ENCODE measurements around the gene SORBS2.
A peak's percentile ranks its signal among the peaks of the same experiment; 100 is the strongest.

Gene SORBS2

GRCh38 chr4:185800266-185800945 lies 11.6 kb downstream of the SORBS2 start:
- DNase-seq (ENCODE audit: low read depth, low spot score) = no peak

DNA sequence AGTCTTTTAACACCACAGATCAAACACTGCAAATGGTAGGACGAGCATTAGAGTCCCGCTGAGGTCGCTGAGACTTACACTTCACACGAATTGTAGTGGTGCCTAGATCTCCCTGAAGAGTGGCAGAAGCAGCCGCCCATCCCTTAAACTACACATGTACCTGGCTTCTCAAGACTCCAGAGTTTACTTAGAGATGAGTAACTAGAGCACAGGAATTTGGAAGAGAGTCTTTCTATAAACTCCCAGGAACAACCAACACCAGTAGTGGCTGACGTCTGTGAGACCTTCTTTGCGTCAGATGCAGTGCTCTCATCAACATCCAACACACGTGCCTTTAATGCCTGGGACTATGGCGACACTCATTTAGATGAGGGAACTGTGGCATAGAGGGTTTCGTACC lies 12.6 kb downstream of the SORBS2 start:
- DNase-seq (ENCODE audit: low read depth, low spot score) = no peak

GRCh38 chr4:185797596-185798338 lies 14.2 kb downstream of the SORBS2 start:
- no peak for DNase-seq (ENCODE audit: low read depth, low spot score)

DNA sequence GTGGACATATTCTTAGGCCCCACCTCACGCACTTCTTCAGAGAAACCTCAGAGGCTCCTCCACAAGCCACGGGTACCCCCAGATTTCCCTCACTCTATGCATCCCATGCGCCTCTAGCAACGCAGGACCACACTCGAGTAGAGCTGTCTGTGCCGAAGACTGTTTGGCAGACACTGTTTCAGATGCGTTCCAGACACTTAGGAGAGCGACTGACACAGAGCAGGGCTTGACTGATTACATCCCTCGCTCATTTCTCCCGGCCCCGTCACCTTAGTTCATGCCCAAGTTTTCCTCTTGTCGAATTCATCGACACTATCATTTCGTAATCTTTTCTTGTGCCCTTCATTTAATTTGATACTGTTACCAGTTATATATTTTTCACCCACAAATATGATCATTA lies 15.0 kb downstream of the SORBS2 start:
- no peak for DNase-seq (ENCODE audit: low read depth, low spot score)

DNA sequence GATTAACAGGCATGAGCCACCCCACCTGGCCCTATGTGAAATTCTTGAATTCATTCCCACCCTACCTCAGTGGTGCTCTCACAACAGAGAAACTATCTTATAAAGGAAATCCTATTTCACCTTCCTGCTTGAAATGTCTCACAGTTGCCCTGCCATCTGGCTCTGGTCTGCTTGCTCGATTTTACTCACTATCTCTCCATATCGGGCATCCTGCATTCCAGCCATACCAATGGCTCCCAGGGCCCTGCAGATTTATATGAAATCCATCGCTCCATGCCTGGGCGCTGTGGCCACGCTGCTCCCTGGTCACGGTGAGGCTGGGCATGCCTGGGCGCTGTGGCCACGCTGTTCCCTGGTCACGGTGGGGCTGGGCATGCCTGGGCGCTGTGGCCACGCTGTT lies 15.8 kb downstream of the SORBS2 start:
- peak; percentile 26 for DNase-seq (ENCODE audit: low read depth, low spot score)

- no peak for DNase-seq (ENCODE audit: low read depth, low spot score)
Observed at GRCh38 chr4:185794637-185795036, 17.4 kb downstream of the SORBS2 start.

- DNase-seq (ENCODE audit: low read depth, low spot score) = no peak
Observed at GRCh38 chr4:185793716-185794115, 18.3 kb downstream of the SORBS2 start.

GRCh38 chr4:185793116-185793485 lies 18.9 kb downstream of the SORBS2 start:
- no peak for DNase-seq (ENCODE audit: low read depth, low spot score)

- DNase-seq (ENCODE audit: low read depth, low spot score) = no peak
Observed at GRCh38 chr4:185792384-185793115, 19.4 kb downstream of the SORBS2 start.

DNA sequence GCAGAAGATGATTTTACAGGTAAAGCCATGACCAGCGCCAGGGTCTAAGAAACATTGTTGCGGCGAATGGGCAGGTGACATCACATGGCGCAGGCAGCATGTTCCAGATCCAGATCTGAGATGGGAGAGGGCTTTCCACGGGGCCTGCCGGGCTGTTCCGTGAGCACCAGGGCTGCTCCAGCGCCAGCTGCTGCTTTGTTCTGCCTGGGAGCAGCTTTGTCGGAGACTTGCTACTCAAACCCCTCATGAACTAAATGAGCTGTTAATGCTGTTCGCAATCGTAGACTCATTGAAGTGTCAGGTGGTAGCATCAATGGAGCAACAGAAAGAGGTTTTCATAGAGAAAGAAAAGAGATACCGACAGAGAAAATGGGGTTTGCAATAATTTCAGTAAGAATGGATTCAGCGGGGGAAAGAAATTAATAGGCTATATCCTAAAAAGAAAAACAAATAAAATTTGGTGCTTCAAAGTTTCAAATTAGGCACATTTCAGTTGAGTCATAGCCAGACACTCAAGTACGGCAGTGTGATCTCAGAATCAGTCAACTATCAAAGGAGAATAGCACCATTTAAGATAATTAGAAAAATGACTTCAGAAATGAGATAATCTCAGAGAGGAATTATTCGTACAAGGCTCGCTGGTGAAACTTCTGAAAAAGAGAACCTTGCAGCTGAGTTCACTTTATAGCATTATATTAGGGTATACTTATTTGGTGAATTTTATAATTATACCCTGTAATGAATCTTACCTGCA lies 23.9 kb downstream of the SORBS2 start:
- no peak for DNase-seq (ENCODE audit: low read depth, low spot score)

- no peak for DNase-seq (ENCODE audit: low read depth, low spot score)
Observed at GRCh38 chr4:185786422-185786821, 25.6 kb downstream of the SORBS2 start.

DNA sequence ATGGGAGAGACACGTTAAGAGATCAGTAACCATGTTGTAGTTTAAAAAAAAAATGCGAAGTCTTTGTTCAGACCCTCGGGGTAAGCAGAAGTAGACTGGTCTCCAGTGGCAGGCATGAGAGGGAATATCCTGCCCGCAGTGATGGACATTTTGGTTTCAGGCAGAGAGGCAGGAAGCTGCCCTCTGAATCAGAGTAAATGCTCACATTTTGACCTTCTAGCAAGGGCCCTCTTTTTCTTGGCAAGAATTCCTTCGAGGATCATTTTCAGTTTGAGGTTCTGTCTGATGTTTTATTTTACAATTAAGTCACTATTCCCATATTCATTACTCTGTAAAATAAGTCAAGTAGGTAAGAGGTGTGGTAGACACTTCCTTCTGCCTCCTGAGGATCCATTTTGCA lies 28.4 kb downstream of the SORBS2 start:
- DNase-seq (ENCODE audit: low read depth, low spot score) = no peak

DNA sequence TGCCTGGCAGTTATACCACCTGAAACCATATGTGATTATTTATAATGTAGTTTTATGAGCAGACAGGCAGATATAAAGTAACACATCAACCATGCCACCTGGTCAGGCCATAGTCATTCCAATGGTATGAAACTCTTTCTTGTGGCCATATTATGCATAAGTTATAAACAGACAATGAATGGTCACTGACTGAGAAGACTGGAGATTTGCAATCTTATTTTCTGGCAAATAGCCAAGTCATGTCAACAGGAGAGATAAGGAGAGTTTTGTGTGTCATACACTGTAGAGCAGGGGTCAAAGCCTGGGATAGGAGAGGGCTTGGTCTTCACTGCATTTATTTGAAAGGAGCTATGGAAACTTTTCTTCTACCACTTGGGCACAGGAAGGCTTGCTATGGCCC lies 29.5 kb downstream of the SORBS2 start:
- DNase-seq (ENCODE audit: low read depth, low spot score) = no peak

GRCh38 chr4:185781555-185782215 lies 30.3 kb downstream of the SORBS2 start:
- DNase-seq (ENCODE audit: low read depth, low spot score) = no peak

GRCh38 chr4:185780472-185780871 lies 31.5 kb downstream of the SORBS2 start:
- no peak for DNase-seq (ENCODE audit: low read depth, low spot score)

GRCh38 chr4:185779517-185779916 lies 32.5 kb downstream of the SORBS2 start:
- DNase-seq (ENCODE audit: low read depth, low spot score) = no peak

DNA sequence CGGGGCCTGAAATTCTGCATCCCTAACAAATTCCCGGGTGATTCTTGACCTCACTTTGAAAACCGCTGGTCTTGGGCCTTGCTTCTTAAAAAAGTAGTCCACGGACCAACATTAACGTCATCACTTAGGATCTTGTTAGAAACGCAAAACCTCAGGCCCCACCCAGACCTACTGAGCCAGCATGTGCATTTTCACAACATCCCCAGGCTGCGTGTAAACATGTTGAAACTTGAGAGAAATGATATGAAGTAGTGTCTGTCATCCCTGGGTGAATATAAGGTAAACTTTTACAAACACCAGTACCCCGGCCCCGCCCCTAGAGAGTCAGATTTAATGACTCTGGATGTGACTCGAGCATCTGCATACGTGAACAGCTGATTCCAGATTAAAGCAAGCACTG lies 33.7 kb downstream of the SORBS2 start:
- no peak for DNase-seq (ENCODE audit: low read depth, low spot score)

- DNase-seq (ENCODE audit: low read depth, low spot score) = no peak
Observed at GRCh38 chr4:185775792-185776555, 36.0 kb downstream of the SORBS2 start.

DNA sequence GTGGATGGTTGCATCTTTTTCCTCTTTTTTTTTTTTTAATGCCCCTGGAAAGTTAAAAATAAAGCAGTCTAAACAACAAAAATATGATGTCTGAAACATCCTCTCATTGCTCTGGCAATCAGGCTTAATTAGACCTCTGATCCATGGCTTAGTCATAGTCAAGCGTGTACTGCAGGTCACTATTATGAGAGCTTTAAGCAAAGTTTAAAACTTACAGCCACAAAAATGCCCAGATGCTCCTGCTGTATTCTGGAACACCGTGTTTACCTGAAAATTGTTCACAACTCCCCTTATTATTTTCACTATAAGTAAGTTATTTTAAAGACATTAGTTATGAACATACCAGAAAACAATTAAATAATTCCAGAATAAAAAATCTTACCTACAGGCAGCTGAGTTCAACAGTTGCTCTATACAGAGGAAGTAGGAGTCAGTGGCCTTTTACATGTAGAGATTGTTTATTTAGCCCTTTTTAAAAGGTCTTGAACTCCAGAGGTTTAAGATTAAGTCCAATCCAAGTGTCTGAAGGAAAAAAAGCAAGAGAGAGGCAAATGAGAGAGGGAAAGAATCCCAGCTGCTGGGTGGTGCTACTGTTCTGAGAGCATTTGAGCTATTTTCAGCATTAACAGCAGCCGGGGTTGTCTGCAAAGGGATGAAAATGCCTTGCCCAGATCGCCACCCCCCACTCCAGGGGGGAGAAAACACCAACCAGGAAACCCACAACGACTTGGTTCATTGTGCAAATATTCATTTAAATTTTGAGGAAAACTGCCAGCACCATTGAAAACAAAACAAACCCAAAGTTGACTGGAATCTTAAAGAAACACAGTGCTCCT lies 36.9 kb downstream of the SORBS2 start:
- no peak for DNase-seq (ENCODE audit: low read depth, low spot score)

DNA sequence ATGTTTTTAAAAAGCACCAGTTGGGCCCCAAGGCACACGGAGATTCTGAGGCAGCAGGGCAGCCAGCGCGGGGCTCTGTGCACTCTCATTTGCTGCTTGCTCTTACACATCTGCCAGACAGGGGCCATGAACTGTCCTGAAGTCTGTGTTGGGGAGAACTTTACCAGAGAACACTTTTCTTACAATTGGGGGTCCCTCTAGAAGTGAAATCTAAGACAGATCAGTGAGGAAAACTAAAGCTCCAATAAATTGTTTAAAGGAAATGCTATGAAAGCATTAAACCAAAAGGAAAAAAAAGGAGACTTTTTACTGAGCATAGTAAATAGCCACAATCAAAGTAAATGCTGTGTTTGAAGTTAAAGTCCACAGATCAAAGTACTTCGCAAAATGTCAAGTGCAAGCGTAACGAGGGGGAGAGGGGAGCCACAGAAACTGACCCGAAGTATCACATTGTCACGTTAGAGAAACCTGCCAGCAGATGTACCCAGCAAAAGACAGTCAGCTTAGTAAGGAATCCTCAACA lies 37.8 kb downstream of the SORBS2 start:
- no peak for DNase-seq (ENCODE audit: low read depth, low spot score)

Data from ELF-1 (cell line).